Activated CD4-positive, alpha-beta T cell treated with anti-CD3 and anti-CD28 coated beads, Interleukin-2, amount 10 ng/mL, durations not matched to agents 24 days and 14 days (primary cell): ENCODE data around the gene KCNJ9. TPM values are rescaled to one million over a fixed set of nuclear protein-coding genes. Genes with fewer than 3 reads are reported as not detected.

Experiments used
- DNase-seq: peaks from one replicate; pipeline ENCODE4 v3.0.0; 2022
- H3K27ac Mint-ChIP-seq: one replicate; pipeline ENCODE4 v1.8.0; 2022; ENCODE audit warnings: mild to moderate bottlenecking, mixed read lengths
- H3K27me3 Mint-ChIP-seq: one replicate; pipeline ENCODE4 v1.8.0; 2022; ENCODE audit warnings: mixed read lengths
- H3K36me3 Mint-ChIP-seq: one replicate; pipeline ENCODE4 v1.8.0; 2022; ENCODE audit warnings: low read depth, mild to moderate bottlenecking, mixed read lengths
- H3K4me1 Mint-ChIP-seq: one replicate; pipeline ENCODE4 v1.8.0; 2021; ENCODE audit warnings: mixed read lengths
- H3K4me3 Mint-ChIP-seq: one replicate; pipeline ENCODE4 v1.8.0; 2022; ENCODE audit warnings: mild to moderate bottlenecking, moderate library complexity, mixed read lengths
- H3K9me3 Mint-ChIP-seq: one replicate; pipeline ENCODE4 v1.8.0; 2021; ENCODE audit warnings: mixed read lengths
- intact Hi-C: fragments of 100-400 bp; cut with micrococcal nuclease; formaldehyde crosslinking; loops from one replicate; pipeline ENCODE4 v1.15.1; 2023
- total RNA-seq: library from RNA; stranded (reverse); gene quantifications from 2 replicates; pipeline ENCODE4 v1.2.3, GENCODE V29; 2022

The KCNJ9 gene
- total RNA-seq, 1 donor from 2014 or later: not detected

DNA sequence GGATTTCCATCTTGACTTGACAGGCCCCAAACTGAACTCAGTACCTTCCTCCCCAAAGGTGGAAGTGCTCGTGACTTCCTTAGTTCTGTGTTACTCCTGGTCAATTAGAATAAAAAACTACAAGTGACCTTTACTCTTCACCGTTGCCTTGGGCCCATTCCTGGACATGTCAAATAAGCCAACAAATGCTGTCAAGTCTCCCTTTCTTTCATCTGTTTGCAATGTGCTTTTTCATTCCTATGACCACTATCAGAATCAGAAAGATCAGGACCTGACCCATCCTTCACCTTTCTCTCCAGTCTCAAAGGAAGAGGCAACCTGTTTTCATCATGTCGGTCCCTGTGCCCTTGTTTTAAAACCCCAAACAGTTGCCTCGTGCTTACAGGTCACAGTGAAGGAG, 6.5 kb upstream of the KCNJ9 start:
- H3K27ac Mint-ChIP-seq: no peak overlapping the region
- peaks cover 38% of the 10 kb centered on the region for H3K27me3 Mint-ChIP-seq
- H3K9me3 Mint-ChIP-seq: no peaks in the 10 kb centered on the region
- H3K4me3 Mint-ChIP-seq: no peak overlapping the region
- H3K36me3 Mint-ChIP-seq: no peaks in the 10 kb centered on the region
- intact Hi-C loops: no loop called here
- DNase-seq: no peak
- H3K4me1 Mint-ChIP-seq: peaks cover 17% of the 10 kb centered on the region

DNA sequence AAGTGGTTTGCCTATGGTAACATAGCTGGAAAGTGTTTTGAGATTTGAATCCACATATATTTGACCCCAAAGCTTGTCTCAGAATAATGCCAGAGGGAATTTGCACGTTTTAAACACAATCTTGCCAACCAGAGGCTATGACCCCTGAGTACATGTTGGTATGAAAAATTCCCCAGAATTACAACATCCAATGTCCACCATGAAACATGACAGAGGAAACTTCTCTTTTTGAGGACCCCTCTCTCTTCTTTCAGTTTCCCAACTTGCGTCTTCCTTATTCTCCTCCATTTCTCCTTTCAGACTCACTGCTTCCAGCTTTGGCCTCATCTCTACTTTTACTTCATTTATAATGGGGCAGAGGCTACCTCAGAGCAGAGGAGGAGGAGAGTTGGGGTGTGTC, 5.5 kb upstream of the KCNJ9 start:
- Mint-ChIP-seq H3K36me3 (no peaks in the 10 kb centered on the region), H3K27ac (no peak overlapping the region), H3K27me3 (peaks cover 40% of the 10 kb centered on the region)

DNA sequence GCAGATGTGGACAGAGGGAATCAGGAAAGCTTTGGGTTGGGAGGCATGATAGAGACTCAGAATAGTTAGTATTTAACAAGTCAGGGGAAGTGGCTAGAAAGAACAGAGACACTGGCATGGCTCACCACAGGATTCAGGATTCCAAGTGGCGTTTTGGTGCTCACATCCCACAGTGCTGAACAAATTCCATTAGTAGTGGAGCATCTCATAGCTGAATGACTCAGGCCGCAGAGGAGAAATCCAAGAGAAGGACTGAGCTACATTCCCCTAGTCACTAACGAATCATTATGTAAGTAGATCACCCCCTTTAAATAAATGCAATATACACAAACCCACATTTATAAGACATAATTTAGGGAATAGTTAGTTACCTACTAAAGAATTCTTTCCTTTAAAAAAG, 5.0 kb upstream of the KCNJ9 start:
- Mint-ChIP-seq H3K27ac (no peak overlapping the region), H3K4me3 (no peak overlapping the region), H3K4me1 (peaks cover 18% of the 10 kb centered on the region), H3K27me3 (peaks cover 43% of the 10 kb centered on the region), H3K36me3 (no peaks in the 10 kb centered on the region), H3K9me3 (no peaks in the 10 kb centered on the region)
- no peak for DNase-seq
- intact Hi-C loops: no loop called here

More for the DNA sequence above, 5.5 kb upstream of the KCNJ9 start:
- intact Hi-C loops: no loop called here
- no peaks in the 10 kb centered on the region for H3K9me3 Mint-ChIP-seq
- no peak for DNase-seq
- H3K4me1 Mint-ChIP-seq: peaks cover 14% of the 10 kb centered on the region
- H3K4me3 Mint-ChIP-seq: no peak overlapping the region

DNA sequence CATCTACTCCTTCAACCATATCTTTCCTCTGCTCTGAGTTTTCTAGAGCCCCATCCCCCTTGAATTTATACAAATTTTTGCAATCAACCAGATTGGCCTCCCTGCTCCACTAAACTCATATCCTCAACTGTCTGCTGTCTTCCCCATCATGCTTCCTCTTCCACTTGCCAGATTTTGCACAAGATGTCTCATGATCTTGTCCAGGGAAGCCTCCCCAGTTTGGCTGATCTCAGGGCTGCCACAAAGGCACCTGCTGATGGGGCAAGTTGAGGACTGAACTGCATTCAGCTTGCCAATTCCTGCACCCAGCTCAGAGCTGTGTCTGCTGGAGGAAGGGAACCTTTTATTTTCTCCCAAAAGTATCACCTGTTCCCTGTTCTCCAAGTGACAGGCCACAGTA, 3.9 kb upstream of the KCNJ9 start:
- Mint-ChIP-seq H3K27ac (no peak overlapping the region), H3K27me3 (peaks cover 46% of the 10 kb centered on the region)
- intact Hi-C loops: no loop called here

DNA sequence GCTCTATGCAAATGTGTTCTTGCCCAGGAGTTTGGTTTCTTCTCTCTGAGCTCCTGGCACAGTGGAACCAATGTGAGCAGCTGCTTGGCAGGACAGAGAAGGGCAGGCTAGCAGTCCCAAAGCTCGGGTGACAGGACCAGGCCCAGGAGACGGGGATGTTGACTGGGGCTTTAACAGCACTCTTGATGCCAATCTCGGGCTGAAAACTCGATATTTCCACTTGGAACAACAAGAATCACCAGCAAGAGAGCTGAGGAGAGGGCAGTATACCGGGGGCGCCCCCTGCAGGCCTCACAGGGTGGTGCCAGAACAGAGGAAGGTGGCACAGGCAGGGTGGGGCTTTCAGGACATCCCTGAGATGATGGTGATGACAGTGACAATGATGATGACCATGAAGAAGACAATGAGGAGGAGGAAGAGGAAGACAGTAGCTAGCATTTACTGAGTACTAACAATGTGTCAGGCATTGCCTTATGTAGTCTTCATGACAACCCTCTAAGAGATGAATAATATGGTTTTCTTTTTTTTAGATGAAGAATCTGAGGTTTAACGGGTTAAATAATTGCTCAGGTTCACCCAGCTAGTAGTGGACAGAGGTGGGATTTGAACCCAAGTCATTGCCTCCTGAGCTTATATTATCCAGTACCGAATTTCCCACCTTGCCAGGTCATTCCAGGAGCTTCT, 2.7 kb upstream of the KCNJ9 start:
- no peak overlapping the region for H3K27ac Mint-ChIP-seq
- intact Hi-C loops: loop anchor here (2.0 kb wide), 1 partner anchor 142 kb away; no protein-coding TSS in a partner anchor
- no peaks in the 10 kb centered on the region for H3K9me3 Mint-ChIP-seq
- H3K4me1 Mint-ChIP-seq: peaks cover 12% of the 10 kb centered on the region
- peaks cover 51% of the 10 kb centered on the region for H3K27me3 Mint-ChIP-seq
- DNase-seq: peak; percentile 89
- H3K4me3 Mint-ChIP-seq: no peak overlapping the region
- H3K36me3 Mint-ChIP-seq: no peaks in the 10 kb centered on the region

More for the DNA sequence above, 3.9 kb upstream of the KCNJ9 start:
- Mint-ChIP-seq H3K4me3 (no peak overlapping the region), H3K4me1 (peaks cover 12% of the 10 kb centered on the region), H3K9me3 (no peaks in the 10 kb centered on the region), H3K36me3 (no peaks in the 10 kb centered on the region)
- DNase-seq: no peak

DNA sequence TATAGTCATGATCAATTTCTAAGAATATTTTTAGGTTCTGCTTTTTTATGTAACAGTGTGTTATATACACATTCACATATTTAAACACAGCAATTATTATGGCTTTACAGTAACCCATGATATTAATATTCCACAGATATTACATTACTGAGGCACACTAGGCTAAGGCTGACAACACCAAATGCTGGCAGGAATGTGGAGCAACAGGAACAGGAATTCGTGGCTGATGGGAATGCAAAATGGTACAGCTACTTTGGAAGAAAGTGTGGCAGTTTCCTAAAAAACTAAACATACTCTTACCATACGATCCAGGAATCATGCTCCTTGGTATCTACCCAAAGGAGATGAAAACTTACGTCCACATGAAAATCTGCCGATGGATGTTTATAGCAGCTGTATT, 1.9 kb upstream of the KCNJ9 start:
- intact Hi-C loops: loop anchor here (2.0 kb wide), 1 partner anchor 143 kb away; no protein-coding TSS in a partner anchor
- no peak for DNase-seq
- H3K27me3 Mint-ChIP-seq: peaks cover 50% of the 10 kb centered on the region
- no peaks in the 10 kb centered on the region for H3K36me3 Mint-ChIP-seq
- peaks cover 16% of the 10 kb centered on the region for H3K4me1 Mint-ChIP-seq
- no peak overlapping the region for H3K4me3 Mint-ChIP-seq
- no peaks in the 10 kb centered on the region for H3K9me3 Mint-ChIP-seq
- no peak overlapping the region for H3K27ac Mint-ChIP-seq

DNA sequence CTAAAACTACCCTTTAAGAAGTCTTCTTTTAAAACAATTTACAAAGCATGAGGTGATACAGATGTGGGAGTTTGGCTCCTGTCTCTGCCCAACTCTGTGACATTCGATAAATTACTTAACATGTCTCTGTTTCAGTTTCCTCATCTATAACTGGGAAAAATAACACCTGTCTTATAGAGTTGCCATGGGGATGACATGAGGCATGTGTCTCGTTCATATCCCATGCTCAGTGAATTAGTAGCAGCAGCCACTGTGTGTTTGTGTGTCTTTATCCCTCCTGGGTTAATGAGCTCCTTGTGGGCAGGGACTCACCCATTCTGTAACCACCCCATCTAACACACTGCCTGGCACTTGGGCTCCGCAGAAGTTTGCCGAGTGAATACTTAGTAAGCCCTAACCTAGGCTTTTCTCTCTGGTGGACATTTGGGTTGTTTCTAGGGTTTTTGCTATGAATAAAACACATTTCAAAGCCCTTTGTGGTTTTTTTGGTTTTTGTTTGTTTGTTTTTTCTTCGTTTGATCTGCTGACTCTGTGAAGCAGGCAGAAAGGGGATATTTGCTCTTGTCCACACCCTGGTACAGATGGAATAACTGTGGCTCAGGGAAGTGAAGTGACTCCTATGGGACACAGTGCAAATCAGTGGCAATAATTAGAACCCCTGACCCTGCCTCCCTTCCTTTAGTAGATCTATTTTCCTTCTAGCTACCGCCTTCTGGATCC, 797 bp upstream of the KCNJ9 start:
- H3K27me3 Mint-ChIP-seq: peaks cover 47% of the 10 kb centered on the region
- no peaks in the 10 kb centered on the region for H3K36me3 Mint-ChIP-seq
- no peaks in the 10 kb centered on the region for H3K9me3 Mint-ChIP-seq
- no peak overlapping the region for H3K27ac Mint-ChIP-seq
- DNase-seq: no peak
- no peak overlapping the region for H3K4me3 Mint-ChIP-seq
- peaks cover 17% of the 10 kb centered on the region for H3K4me1 Mint-ChIP-seq
- intact Hi-C loops: loop anchor here (5.0 kb wide), 1 partner anchor 48 kb away; the partner anchor contains the start of gene PIGM

DNA sequence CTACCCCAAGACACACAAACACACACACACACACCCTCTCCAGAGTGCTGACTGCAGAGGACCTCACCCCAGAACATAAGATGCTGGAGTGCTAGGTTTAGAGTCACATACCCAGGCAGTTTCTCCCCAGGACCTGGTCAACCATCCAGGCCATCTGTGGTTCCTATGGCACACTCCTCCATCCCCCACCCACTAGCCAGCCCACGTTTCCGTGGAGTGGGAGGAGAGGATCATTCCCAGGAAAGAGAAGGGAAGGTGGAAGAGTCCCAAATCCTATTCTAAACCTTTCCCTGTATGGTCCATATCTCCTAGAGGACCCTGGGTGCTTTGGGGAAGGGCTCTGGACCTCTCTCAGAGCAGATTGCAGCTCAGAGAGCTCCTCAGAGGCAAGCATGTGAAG, 1.1 kb downstream of the KCNJ9 start:
- Mint-ChIP-seq H3K4me1 (peaks cover 24% of the 10 kb centered on the region), H3K27me3 (peaks cover 42% of the 10 kb centered on the region), H3K4me3 (no peak overlapping the region), H3K27ac (no peak overlapping the region), H3K9me3 (no peaks in the 10 kb centered on the region), H3K36me3 (peaks cover 4% of the 10 kb centered on the region)
- intact Hi-C loops: loop anchor here (5.0 kb wide), 1 partner anchor 50 kb away; the partner anchor contains the start of gene PIGM
- no peak for DNase-seq

DNA sequence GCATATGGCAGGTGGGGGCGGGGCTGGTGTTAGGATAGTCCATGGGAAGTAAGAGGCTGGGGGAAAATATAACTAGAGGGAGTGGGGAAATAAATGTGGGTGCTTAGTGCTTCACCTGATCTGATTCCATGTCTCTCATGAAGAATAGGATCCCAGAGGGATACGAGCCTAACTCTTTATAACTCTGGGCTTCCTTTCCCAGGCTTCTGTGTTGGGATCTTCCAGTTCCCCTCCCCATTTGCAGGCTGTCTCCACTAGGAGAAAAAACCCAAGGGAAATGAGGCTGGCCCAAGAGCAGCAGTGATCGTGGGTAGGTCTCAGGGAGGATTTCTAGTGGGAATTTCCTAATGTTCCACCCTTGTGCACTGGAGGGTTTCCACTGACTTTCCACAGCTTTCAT, 1.6 kb downstream of the KCNJ9 start:
- Mint-ChIP-seq H3K4me3 (no peak overlapping the region), H3K27me3 (peaks cover 41% of the 10 kb centered on the region), H3K9me3 (no peaks in the 10 kb centered on the region), H3K36me3 (peaks cover 4% of the 10 kb centered on the region), H3K27ac (no peak overlapping the region), H3K4me1 (peaks cover 24% of the 10 kb centered on the region)
- no peak for DNase-seq
- intact Hi-C loops: loop anchor here (5.0 kb wide), 1 partner anchor 51 kb away; the partner anchor contains the start of gene PIGM

DNA sequence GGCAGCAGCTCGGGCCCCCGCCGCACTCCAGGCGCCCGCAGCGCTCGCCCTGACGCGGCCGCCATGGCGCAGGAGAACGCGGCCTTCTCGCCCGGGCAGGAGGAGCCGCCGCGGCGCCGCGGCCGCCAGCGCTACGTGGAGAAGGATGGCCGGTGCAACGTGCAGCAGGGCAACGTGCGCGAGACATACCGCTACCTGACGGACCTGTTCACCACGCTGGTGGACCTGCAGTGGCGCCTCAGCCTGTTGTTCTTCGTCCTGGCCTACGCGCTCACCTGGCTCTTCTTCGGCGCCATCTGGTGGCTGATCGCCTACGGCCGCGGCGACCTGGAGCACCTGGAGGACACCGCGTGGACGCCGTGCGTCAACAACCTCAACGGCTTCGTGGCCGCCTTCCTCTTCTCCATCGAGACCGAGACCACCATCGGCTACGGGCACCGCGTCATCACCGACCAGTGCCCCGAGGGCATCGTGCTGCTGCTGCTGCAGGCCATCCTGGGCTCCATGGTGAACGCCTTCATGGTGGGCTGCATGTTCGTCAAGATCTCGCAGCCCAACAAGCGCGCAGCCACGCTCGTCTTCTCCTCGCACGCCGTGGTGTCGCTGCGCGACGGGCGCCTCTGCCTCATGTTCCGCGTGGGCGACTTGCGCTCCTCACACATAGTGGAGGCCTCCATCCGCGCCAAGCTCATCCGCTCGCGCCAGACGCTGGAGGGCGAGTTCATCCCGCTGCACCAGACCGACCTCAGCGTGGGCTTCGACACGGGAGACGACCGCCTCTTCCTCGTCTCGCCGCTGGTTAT, 2.8 kb downstream of the KCNJ9 start:
- H3K36me3 Mint-ChIP-seq: peaks cover 7% of the 10 kb centered on the region
- H3K9me3 Mint-ChIP-seq: no peaks in the 10 kb centered on the region
- no peak overlapping the region for H3K27ac Mint-ChIP-seq
- intact Hi-C loops: loop anchor here (1.0 to 5.0 kb wide), 2 partner anchors 38 to 52 kb away; partner anchors contain the start of gene PIGM
- H3K27me3 Mint-ChIP-seq: peaks cover 34% of the 10 kb centered on the region
- H3K4me3 Mint-ChIP-seq: peak overlapping the region; percentile 51
- peaks cover 19% of the 10 kb centered on the region for H3K4me1 Mint-ChIP-seq
- peak; percentile 93 for DNase-seq

DNA sequence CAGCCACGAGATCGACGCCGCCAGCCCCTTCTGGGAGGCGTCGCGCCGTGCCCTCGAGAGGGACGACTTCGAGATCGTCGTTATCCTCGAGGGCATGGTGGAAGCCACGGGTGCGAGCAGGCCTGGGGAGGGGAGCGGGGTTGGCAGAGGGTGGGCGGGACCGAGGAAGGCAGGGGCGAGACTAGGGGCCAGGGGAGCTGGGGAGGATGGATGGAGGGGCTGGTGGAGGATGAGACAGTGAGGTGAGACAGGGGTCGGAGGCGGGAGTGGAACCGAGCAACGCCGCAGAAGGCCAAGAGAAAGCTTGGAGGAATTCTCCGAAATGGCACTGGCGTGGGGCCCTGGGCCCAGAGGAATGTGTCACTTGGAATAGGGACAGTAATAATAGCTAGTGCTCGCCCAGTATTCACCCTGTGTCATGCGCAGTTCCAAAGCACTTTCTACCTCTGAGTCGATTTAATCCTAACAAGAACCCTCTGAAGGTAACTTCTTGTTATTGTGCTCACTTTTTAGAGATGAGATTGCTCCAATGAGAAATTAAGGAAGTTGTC, 3.5 kb downstream of the KCNJ9 start:
- intact Hi-C loops: loop anchor here (1.0 to 5.0 kb wide), 2 partner anchors 39 to 53 kb away; partner anchors contain the start of gene PIGM
- H3K4me1 Mint-ChIP-seq: peaks cover 19% of the 10 kb centered on the region
- H3K27ac Mint-ChIP-seq: no peak overlapping the region
- H3K4me3 Mint-ChIP-seq: no peak overlapping the region
- H3K36me3 Mint-ChIP-seq: peaks cover 7% of the 10 kb centered on the region
- H3K9me3 Mint-ChIP-seq: no peaks in the 10 kb centered on the region
- DNase-seq: no peak
- peaks cover 32% of the 10 kb centered on the region for H3K27me3 Mint-ChIP-seq

DNA sequence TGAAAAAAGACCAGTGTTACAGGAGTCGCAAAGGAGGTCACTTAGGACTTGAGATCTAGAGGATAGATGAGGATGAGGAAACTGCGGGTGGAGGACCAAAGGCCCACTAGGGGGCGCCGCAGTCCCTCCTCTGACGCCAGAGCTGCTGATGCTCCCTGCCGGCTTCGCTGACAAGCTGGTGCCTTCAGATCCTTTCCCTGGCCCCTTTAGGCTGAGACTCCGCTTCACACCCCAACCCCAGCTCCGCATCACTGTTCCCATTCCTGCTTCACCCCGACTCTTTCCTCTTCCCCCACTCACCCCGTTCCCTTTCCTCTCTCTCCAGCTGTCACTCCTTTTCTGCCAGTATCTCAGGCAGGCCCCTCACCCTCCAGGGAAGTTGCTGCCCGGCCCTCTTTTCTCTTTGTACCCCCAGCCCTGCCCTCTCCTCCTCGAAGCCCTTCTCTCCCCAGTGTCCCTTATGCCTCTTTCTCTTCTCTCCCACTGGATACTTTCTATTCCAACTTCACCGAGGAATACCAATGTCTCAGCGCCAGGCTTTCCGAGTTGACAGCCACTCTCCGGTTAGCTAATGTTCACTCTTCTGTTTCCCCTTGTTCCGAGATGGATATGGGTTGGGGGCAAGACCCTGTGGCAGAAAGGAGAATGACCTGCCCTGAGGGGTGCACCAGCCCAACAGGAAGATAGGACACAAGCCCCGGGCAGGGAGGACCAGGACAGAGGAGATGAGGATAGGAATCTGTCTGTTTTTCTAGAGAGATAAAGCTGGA, 4.5 kb downstream of the KCNJ9 start:
- no peak overlapping the region for H3K27ac Mint-ChIP-seq
- peaks cover 16% of the 10 kb centered on the region for H3K4me1 Mint-ChIP-seq
- peaks cover 21% of the 10 kb centered on the region for H3K27me3 Mint-ChIP-seq
- peaks cover 10% of the 10 kb centered on the region for H3K36me3 Mint-ChIP-seq
- intact Hi-C loops: no loop called here
- H3K4me3 Mint-ChIP-seq: no peak overlapping the region
- H3K9me3 Mint-ChIP-seq: no peaks in the 10 kb centered on the region
- peak; percentile 93 for DNase-seq

DNA sequence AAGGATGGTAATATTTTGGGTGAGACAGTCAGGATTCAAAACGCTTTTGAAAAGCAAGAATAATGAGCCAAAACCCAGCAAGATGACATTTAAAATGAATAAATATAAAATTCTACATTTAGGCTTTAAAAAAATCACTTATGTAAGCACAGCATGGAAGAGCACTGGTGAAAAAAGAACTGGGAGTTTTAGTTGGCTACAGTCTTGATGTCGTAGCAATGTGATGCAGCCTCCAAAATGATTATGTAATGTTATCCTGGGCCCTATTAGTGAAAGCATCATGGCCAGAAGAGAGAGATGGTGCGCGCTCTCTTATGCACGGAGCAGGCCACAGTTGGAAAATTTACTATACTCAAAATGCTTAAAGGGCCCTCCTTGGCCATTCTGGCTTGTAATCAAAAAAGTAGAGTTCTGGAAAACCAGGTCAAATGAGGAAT, 5.1 kb downstream of the KCNJ9 start:
- Mint-ChIP-seq H3K36me3 (peaks cover 10% of the 10 kb centered on the region), H3K4me1 (peaks cover 12% of the 10 kb centered on the region), H3K27me3 (peaks cover 16% of the 10 kb centered on the region), H3K9me3 (no peaks in the 10 kb centered on the region), H3K27ac (no peak overlapping the region), H3K4me3 (no peak overlapping the region)
- DNase-seq: no peak
- intact Hi-C loops: no loop called here
